ENCODE measurements around the gene HES5. TPM values are rescaled to one million over a fixed set of nuclear protein-coding genes. Genes with fewer than 3 reads are reported as not detected.

Gene HES5
- total RNA-seq, 3 donors from 2014 or later: 1.3 to 7.8 (median 1.6) TPM

DNA sequence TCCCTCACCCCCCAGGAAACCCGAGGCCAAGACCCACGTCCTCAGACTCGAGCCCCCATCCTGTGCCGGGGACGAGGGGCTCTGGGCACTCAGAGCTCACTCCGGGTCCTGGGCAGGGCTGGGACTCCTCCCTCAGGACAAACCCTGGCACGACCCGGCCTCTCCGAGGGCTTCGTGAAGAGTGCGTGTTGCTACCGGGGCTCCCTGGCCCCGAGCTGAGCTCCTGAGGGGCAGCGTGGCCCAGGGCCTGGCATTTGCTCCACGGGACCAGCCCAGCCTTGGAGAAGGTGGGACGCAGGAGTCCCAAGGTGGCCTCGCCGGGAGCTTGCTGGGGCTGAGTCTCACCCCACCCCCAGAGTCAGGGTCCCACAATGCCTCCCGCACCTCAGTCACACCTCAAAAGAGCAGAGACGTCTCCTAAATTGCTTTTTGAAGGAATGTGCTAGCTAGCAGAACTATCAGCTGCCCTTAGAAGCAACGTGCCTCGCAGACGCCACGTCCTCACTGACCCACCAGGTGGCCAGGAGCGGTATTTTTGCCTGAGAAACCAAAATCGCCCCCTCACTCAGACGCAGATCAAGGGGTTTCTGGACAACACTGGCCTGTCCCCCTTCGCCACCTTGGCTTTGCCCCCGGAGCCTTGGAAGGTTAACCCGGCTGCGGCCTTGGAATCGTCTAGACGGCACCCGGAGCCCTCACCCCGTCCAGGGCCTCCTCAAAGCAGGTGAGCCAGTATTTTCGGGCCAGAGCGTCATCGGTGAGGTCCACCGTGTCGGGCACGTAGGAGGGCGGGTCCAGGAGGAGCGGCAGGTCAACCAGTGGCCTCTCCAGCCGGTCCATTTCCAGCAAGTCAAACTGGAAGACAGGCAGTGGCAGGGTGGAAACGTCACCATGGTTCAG is 14.9 kb downstream of the HES5 start:
- Histone ChIP-seq H3K9me3 (no peaks in the 10 kb centered on the region), H3K4me1 (ENCODE audit: low read depth) (no peaks in the 10 kb centered on the region), H3K36me3 (ENCODE audit: low read depth) (peaks cover 25% of the 10 kb centered on the region), H3K4me3 (no peak overlapping the region)
- TF ChIP-seq, protein P1, sequence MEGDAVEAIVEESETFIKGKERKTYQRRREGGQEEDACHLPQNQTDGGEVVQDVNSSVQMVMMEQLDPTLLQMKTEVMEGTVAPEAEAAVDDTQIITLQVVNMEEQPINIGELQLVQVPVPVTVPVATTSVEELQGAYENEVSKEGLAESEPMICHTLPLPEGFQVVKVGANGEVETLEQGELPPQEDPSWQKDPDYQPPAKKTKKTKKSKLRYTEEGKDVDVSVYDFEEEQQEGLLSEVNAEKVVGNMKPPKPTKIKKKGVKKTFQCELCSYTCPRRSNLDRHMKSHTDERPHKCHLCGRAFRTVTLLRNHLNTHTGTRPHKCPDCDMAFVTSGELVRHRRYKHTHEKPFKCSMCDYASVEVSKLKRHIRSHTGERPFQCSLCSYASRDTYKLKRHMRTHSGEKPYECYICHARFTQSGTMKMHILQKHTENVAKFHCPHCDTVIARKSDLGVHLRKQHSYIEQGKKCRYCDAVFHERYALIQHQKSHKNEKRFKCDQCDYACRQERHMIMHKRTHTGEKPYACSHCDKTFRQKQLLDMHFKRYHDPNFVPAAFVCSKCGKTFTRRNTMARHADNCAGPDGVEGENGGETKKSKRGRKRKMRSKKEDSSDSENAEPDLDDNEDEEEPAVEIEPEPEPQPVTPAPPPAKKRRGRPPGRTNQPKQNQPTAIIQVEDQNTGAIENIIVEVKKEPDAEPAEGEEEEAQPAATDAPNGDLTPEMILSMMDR (IDR thresholded peaks at IDR 0.05): no peak
- intact Hi-C loops (cut with DNase I, micrococcal nuclease): no loop called here
- DNase-seq (no peak), ATAC-seq (no peak)

DNA sequence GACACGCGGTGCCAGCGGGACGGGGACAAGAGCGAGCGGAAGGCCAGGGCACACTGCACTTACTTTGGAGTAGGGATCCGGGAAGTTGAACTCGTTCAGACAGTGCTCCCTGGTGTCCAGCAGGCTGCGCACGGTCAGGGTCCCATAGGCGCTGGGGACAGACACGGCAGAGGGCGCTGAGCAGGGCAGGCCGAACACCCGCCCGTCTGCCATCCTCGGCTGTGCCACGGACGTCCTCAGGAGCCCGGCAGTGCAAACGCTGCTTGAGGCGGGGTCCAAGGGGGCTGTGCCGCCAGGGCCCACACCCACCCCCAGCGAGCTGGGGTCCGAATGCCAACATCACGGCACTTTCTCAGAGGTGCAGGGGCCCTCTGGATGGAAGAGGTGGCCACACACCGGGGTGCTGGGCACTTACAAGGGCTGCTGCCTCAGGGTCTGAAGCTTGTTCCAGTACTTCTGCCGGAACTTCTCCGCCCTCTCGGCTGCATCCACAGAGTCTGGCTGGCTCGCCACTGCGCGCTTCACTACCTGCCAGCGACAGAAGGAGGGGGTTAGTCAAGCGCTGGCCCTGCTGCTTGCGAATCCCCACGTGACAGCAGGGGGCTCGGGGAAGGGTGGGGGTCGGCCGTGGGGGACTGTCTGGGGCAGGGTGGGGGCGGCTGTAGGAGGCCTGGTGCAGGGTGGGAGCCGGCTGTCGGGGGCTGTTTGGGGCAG is 16.0 kb downstream of the HES5 start:
- DNase-seq (no peak), ATAC-seq (no peak)
- TF ChIP-seq, protein P1 (IDR thresholded peaks at IDR 0.05): no peak
- Histone ChIP-seq H3K4me3 (no peak overlapping the region), H3K4me1 (ENCODE audit: low read depth) (no peaks in the 10 kb centered on the region), H3K9me3 (no peaks in the 10 kb centered on the region), H3K36me3 (ENCODE audit: low read depth) (peaks cover 20% of the 10 kb centered on the region)
- intact Hi-C loops (cut with DNase I, micrococcal nuclease): no loop called here

DNA sequence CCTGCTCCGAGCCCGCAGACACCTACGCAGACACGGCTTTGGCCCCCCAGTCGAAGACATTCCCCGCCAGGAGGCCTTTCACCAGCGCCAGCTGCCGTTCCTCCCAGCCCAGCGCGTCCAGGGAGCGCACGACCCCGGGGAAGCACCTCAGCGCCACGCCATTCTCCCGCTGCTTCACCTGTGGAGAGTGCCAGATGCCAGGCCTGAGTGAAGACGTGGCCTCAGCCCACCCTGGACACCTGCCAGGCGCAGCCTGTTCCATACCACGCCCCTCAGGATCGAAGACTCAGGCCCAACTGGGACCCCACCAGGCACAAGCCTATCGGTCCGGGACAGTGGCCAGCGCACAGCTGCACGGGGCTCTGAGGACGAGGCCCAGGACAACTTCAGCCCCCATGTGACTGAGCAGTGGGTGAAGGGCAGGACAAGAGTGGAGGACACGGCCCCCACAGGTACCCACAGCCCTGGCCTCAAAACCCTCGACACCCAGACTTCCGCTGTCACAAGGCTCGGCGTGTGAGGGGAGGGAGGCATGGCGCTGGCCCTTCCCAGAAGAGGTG is 17.1 kb downstream of the HES5 start:
- H3K9me3 ChIP-seq: no peaks in the 10 kb centered on the region
- peaks cover 13% of the 10 kb centered on the region for H3K36me3 ChIP-seq (ENCODE audit: low read depth)
- no peak overlapping the region for H3K4me3 ChIP-seq
- DNase-seq (no peak), ATAC-seq (no peak)
- H3K4me1 ChIP-seq (ENCODE audit: low read depth): no peaks in the 10 kb centered on the region
- TF ChIP-seq, protein P1 (IDR thresholded peaks at IDR 0.05): no peak
- intact Hi-C loops (cut with DNase I, micrococcal nuclease): no loop called here

DNA sequence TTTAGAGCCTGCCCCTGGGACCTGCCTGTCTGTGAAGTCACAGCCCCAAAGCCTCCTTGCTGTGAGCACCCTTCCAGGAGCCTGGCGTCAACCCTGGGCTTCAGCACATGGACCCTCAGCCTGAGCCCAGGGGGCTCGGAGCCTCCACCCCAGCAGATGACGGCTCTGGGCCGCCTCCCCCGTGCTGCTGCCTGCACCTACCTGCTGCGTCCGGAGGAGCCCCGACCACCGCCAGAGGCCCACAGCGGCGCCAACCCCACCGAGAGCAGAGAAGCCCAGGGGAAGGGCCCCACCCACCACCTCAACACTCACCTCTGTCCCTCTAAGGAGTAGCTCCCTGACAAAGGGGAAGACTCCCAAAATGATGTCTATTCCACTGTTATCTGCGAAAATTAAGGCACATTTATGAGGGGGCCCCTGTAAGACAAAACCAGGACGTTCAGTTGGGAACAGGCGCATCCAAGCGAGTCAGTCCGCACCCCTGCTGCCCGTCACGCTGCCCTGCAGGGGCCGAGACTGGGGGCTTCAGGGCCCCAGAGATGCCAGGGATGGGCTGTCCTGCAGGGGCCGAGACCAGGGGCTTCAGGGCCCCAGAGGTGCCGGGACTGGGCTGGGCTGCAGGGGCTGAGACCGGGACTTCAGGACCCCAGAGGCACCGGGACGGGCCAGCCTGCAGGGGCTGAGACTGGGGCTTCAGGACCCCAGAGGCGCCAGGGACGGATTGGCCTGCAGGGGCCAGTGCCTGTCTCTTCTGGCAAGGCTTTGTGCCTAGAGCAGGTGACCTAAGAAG is 19.5 kb downstream of the HES5 start:
- no peaks in the 10 kb centered on the region for H3K4me1 ChIP-seq (ENCODE audit: low read depth)
- peaks cover 5% of the 10 kb centered on the region for H3K36me3 ChIP-seq (ENCODE audit: low read depth)
- TF ChIP-seq, protein P1 (IDR thresholded peaks at IDR 0.05): no peak
- H3K9me3 ChIP-seq: no peaks in the 10 kb centered on the region
- DNase-seq (no peak), ATAC-seq (no peak)
- intact Hi-C loops (cut with DNase I, micrococcal nuclease): no loop called here
- H3K4me3 ChIP-seq: no peak overlapping the region

DNA sequence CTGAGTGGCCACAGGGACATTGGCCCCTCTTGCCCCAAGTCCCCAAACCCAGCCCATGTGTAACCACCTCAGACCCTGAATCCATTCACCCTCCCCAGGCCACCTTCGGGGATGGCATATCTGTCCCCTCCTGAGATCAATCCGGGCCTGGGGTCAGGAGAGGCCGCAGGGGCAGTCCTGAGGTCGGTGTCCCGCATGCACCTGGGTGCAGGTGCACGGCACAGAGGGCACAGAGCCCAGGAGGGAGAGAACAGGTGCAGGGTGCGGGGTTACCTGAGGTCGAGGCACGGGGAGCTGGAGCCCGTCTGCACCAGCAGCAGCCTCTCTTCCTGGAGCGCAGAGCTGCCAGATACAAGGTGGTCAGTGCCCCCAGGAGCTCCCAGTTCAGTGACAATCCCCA is 20.5 kb downstream of the HES5 start:
- Histone ChIP-seq H3K36me3 (ENCODE audit: low read depth) (peaks cover 5% of the 10 kb centered on the region), H3K9me3 (no peaks in the 10 kb centered on the region), H3K4me1 (ENCODE audit: low read depth) (no peaks in the 10 kb centered on the region), H3K4me3 (no peak overlapping the region)
- TF ChIP-seq, protein P1 (IDR thresholded peaks at IDR 0.05): no peak
- ATAC-seq: no peak
- no peak for DNase-seq
- intact Hi-C loops (cut with DNase I, micrococcal nuclease): no loop called here
